K562 (cell line): ENCODE data around the gene SPRED2. TPM values are rescaled to one million over a fixed set of nuclear protein-coding genes. Genes with fewer than 3 reads are reported as not detected.

Experiments
- ATAC-seq: fragments of 200-7000 bp; cut with Tn5 transposase; 3 replicates; pipeline ENCODE4 v1.9.1; 2020; ENCODE audit warnings: moderate library complexity
- BruUV-seq: library from RNA; stranded (reverse); fragments of 400-500 nt; replicated peaks from 2 replicates; lab custom pipeline; 2021; lab: Mats Ljungman, UMichigan
- CTCF ChIA-PET: fragments of 300-600 bp; formaldehyde crosslinking; extraction: SDS; loops from one replicate; lab custom pipeline; 2021; ENCODE audit warnings: low intra/inter-chr PET ratio; lab: Yijun Ruan, JAX
- POLR2A ChIA-PET: fragments of 300-600, 350-650 bp; sonication (Branson Sonifier 250); formaldehyde crosslinking; extraction: SDS; loops from one replicate; lab custom pipeline; 2021; ENCODE audit warnings: antibody characterized with exemption, inconsistent platforms; lab: Yijun Ruan, JAX
- DNase-seq, 4 experiments: peaks; one replicate each; pipeline versions ENCODE4 v3.0.0 to v3.0.0-alpha.2; 2011 to 2018; ENCODE audit warnings: low spot score in 3 of 4, mixed read lengths in 3 of 4; ENCODE audit errors: extremely low read depth in 1 of 4
- FAIRE-seq: peaks from 2 replicates; lab custom pipeline; 2011; peaks lifted over from hg19 to GRCh38; lab: Jason Lieb, UNC
- H2AFZ ChIP-seq: 2 replicates; pipeline ENCODE4 v1.6.0; 2011; ENCODE audit warnings: low read depth, low read length, control low read depth, inconsistent platforms
- H3K27ac ChIP-seq: fragments of 200-600 bp; 3 replicates; pipeline ENCODE4 v1.8.0; 2011; ENCODE audit warnings: low read depth, mild to moderate bottlenecking, control low read depth, inconsistent platforms, low read length, moderate library complexity, mixed read lengths; ENCODE audit errors: extremely low read depth
- H3K27me3 ChIP-seq, 2 experiments: fragments of 300-600 bp in 1 of 2; 2 replicates in 1 of 2; 3 replicates in 1 of 2; pipeline versions ENCODE4 v1.6.0 to v1.8.0; 2011; ENCODE audit warnings: inconsistent platforms in 2 of 2, low read length in 2 of 2, mild to moderate bottlenecking in 1 of 2, mixed read lengths in 1 of 2, moderate library complexity in 1 of 2; ENCODE audit not compliant: control insufficient read depth in 2 of 2, insufficient read depth in 2 of 2
- H3K36me3 ChIP-seq: fragments of 300-600 bp; 3 replicates; pipeline ENCODE4 v1.8.0; 2011; ENCODE audit warnings: mild to moderate bottlenecking, low read length, inconsistent platforms; ENCODE audit not compliant: control insufficient read depth, insufficient read depth
- H3K4me1 ChIP-seq, 2 experiments: fragments of 200-600 bp in 1 of 2; replicated peaks in 1 of 2; 2 replicates in 1 of 2; 3 replicates in 1 of 2; pipeline versions ENCODE4 v1.5.1 to v1.8.0; 2011; ENCODE audit warnings: inconsistent platforms in 2 of 2, low read length in 2 of 2, mild to moderate bottlenecking in 1 of 2, mixed read lengths in 1 of 2, moderate library complexity in 1 of 2; ENCODE audit not compliant: control insufficient read depth in 2 of 2, insufficient read depth in 2 of 2
- H3K4me2 ChIP-seq: 2 replicates; pipeline ENCODE4 v1.6.1; 2011; ENCODE audit warnings: low read length, control low read depth, inconsistent platforms, mixed read lengths; ENCODE audit not compliant: insufficient read depth
- H3K4me3 ChIP-seq: fragments of 200-600 bp; sonication (generic), shearing (Covaris generic); 2 replicates; pipeline ENCODE4 v1.5.1; 2016; ENCODE audit warnings: control low read depth, inconsistent platforms
- H3K79me2 ChIP-seq: fragments of 200-600 bp; 3 replicates; pipeline ENCODE4 v1.8.0; 2011; ENCODE audit warnings: low read length, inconsistent platforms; ENCODE audit not compliant: control insufficient read depth, insufficient read depth
- H3K9ac ChIP-seq, 2 experiments: 2 replicates each; pipeline versions ENCODE4 v1.6.0 to v1.6.1; 2011; ENCODE audit warnings: low read depth in 2 of 2, low read length in 2 of 2, control low read depth in 1 of 2, inconsistent platforms in 1 of 2, mild to moderate bottlenecking in 1 of 2, mixed read lengths in 1 of 2; ENCODE audit not compliant: insufficient read depth in 1 of 2
- H3K9me1 ChIP-seq: one replicate; pipeline ENCODE4 v1.6.0; 2011; ENCODE audit warnings: inconsistent platforms, mild to moderate bottlenecking, low read length, moderate library complexity; ENCODE audit not compliant: control insufficient read depth, insufficient read depth
- H3K9me3 ChIP-seq: replicated peaks from 2 replicates; pipeline ENCODE4 v1.5.1; 2011; ENCODE audit warnings: low read depth, low read length, inconsistent platforms; ENCODE audit not compliant: control insufficient read depth, insufficient read depth
- H4K20me1 ChIP-seq: replicated peaks from 2 replicates; pipeline ENCODE4 v1.6.1; 2011; ENCODE audit warnings: low read length, inconsistent platforms, mixed read lengths; ENCODE audit not compliant: control insufficient read depth, insufficient read depth
- ETS1 ChIP-seq: conservative IDR thresholded peaks from 2 replicates; pipeline ENCODE4 v1.6.1; 2011; ENCODE audit warnings: low read depth, mild to moderate bottlenecking, low read length; ENCODE audit not compliant: control insufficient read depth
- GABPB2 ChIP-seq: fragments of 250-450 bp; sonication (Bioruptor Pico); conservative IDR thresholded peaks from 2 replicates; pipeline ENCODE4 v1.5.1; 2021; ENCODE audit warnings: mild to moderate bottlenecking
- KAT2B ChIP-seq: IDR thresholded peaks from one replicate; pipeline ENCODE4 v1.6.1; 2012; ENCODE audit warnings: low read depth, mild to moderate bottlenecking, control low read depth, inconsistent platforms, low read length, moderate library complexity
- NCOA6 ChIP-seq: fragments of 450-650 bp; IDR thresholded peaks from 2 replicates; pipeline ENCODE4 v1.6.1; 2017; ENCODE audit warnings: mild to moderate bottlenecking
- NR2F6 ChIP-seq: fragments of 450-650 bp; formaldehyde crosslinking; IDR thresholded peaks from 2 replicates; pipeline ENCODE4 v1.4.0; 2020; ENCODE audit warnings: mild to moderate bottlenecking
- SFPQ ChIP-seq: fragments of 200-400 bp; formaldehyde crosslinking; IDR thresholded peaks from 2 replicates; pipeline ENCODE4 v1.6.1; 2017; ENCODE audit warnings: mild to moderate bottlenecking, low read depth, low read length, moderate library complexity
- ZNF232 ChIP-seq: sonication (generic); formaldehyde crosslinking; IDR thresholded peaks from 2 replicates; pipeline ENCODE4 v1.8.0; 2022; ENCODE audit warnings: mild to moderate bottlenecking, missing genetic modification reagents
- ZNF444 ChIP-seq: fragments of 250-450 bp; sonication (Bioruptor Pico); IDR thresholded peaks from 2 replicates; pipeline ENCODE4 v1.4.0; 2020; ENCODE audit warnings: mild to moderate bottlenecking, moderate library complexity
- ZZZ3 ChIP-seq: fragments of 450-650 bp; IDR thresholded peaks from 2 replicates; pipeline ENCODE4 v1.6.1; 2016; ENCODE audit warnings: antibody characterized with exemption, mild to moderate bottlenecking, moderate library complexity
- WGBS: fragments of 100-300 bp; shearing (Covaris generic); methylation state at CpG from one replicate; pipeline ENCODE4 v1.1.6; 2016; ENCODE audit warnings: low coverage, mixed read lengths; ENCODE audit not compliant: insufficient coverage; ENCODE audit errors: missing lambda C conversion rate; 5-methylcytosine and 5-hydroxymethylcytosine counted together
- in situ Hi-C: fragments of 300-500 bp; cut with MboI; formaldehyde crosslinking; loops from 4 replicates; pipeline ENCODE4 v1.15.0; 2018; ENCODE audit warnings: inconsistent platforms, mixed read lengths
- intact Hi-C: fragments of 100-400 bp; cut with micrococcal nuclease; formaldehyde crosslinking; loops from 2 replicates; pipeline ENCODE4 v1.14.2; 2022
- polyA plus RNA-seq, 8 experiments: library from polyadenylated mRNA; depleted of rRNA in 4 of 8; stranded (reverse) in 5 of 8; unstranded in 3 of 8; fragments of >200 nt; fragmentation: Nextera tagmentation in 2 of 8; fragmentation: Illumina TruSeq in 1 of 8; extraction: Ambion mirVana in 2 of 8; extraction: Trizol in 1 of 8; gene quantifications; 2 replicates each; pipeline versions ENCODE4 v1.2.1 to v1.2.3, GENCODE V29; 2011 to 2014; ENCODE audit warnings: inconsistent platforms in 1 of 8, missing spikeins in 1 of 8
- total RNA-seq, 7 experiments: library from RNA; depleted of rRNA in 6 of 7; stranded (reverse); fragments of >200 nt in 6 of 7; fragmentation: Illumina TruSeq in 2 of 7; extraction: Trizol in 2 of 7; gene quantifications; 2 replicates each; pipeline versions ENCODE4 v1.2.1 to v1.2.3, GENCODE V29; 2011 to 2021; ENCODE audit warnings: low replicate concordance in 1 of 7

SPRED2 gene
- total and polyA plus RNA-seq, 9 of the 15 experiments (the other 6 are each of a cell fraction or from before 2014, with no cell fraction given): 4.6 to 50.8 (median 14.1) TPM

DNA sequence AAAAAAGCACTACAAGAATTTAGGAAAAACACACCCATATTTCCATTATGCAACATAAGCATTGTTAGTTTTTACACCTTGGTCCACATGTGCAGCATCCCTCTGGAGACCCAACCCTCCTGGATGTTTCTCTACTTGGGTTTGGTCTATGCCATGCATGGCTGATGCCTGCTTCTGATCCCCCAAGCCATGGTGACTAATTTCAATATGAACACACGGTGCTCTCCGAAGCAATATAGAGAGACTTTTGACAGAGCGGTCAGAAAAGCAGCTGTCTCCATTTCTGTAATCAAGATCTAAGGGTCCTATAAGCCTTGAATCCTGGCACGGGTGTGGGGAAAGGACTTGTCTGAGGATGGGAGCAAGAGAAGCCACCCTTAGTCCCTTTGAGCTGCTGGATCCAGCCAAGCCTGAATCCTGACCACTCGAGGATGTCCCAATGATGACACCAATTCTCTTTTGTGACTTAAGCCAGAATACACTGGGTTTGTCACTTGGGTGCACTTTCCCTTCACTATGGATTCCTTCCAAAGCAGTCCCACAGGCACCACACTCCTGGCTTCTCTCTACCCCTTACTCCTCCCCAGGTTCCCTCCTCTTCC is 113.2 kb downstream of the SPRED2 start:
- no peak overlapping the region for H2AFZ ChIP-seq
- FAIRE-seq (no peak), DNase-seq (no peak), ATAC-seq (no peak)
- no peaks in the 10 kb centered on the region for H3K27me3 ChIP-seq
- no peaks in the 10 kb centered on the region for H3K4me1 ChIP-seq
- no peaks in the 10 kb centered on the region; the same call in 2 of the 3 replicates for H3K79me2 ChIP-seq
- no TSS peak for BruUV-seq
- ChIA-PET CTCF (no interaction called here), POLR2A (interaction anchor here (1.0 to 1.7 kb wide), 3 partner anchors 9 to 41 kb away, joined by 3 to 7 read pairs (median 5); no protein-coding TSS in a partner anchor)
- no peak for TF ChIP-seq NCOA6
- WGBS: 89% methylated on average over 5 of the region's 5 CpGs
- no peak overlapping the region for H3K27ac ChIP-seq
- peaks cover 56% of the 10 kb centered on the region for H3K36me3 ChIP-seq
- in situ Hi-C loops (no loop called here), intact Hi-C loops (no loop called here)
- H3K4me2 ChIP-seq: no peak overlapping the region
- no peaks in the 10 kb centered on the region for H3K9me3 ChIP-seq
- H3K4me3 ChIP-seq: no peak overlapping the region
- no peak overlapping the region for H3K9ac ChIP-seq
- no peaks in the 10 kb centered on the region for H3K9me1 ChIP-seq
- 0 out of 2 replicates have a peak, but pooled peaks cover 3% of the 10 kb centered on the region for H4K20me1 ChIP-seq

- no peak for DNase-seq
- no peak for TF ChIP-seq ETS1
- TF ChIP-seq ZNF232 (CRISPR knock-in tag): no peak
- TF ChIP-seq NR2F6 (CRISPR knock-in tag): no peak
- TF ChIP-seq KAT2B: no peak
- no peak for TF ChIP-seq GABPB2 (CRISPR knock-in tag)
- no peak for TF ChIP-seq ZZZ3
- no peak for TF ChIP-seq ZNF444 (CRISPR knock-in tag)
- TF ChIP-seq SFPQ: no peak
These were observed 114.6 kb downstream of the SPRED2 start for GRCh38 chr2:65317841-65318240.

More at GRCh38 chr2:65317841-65318240, 114.6 kb downstream of the SPRED2 start:
- CTCF ChIA-PET: no interaction called here
- POLR2A ChIA-PET: interaction anchor here (1.1 kb wide), 1 partner anchor 11 kb away, joined by 7 read pairs; no protein-coding TSS in a partner anchor
- H3K9me1 ChIP-seq: no peaks in the 10 kb centered on the region
- no peak overlapping the region for H3K4me3 ChIP-seq
- BruUV-seq: no TSS peak
- intact Hi-C loops: no loop called here
- no peak overlapping the region for H3K9ac ChIP-seq
- H3K27me3 ChIP-seq: no peaks in the 10 kb centered on the region
- H3K4me1 ChIP-seq: peaks cover 0 to 3% of the 10 kb centered on the region in 2 experiments; a peak in 1 of 5 replicates
- peaks cover 69% of the 10 kb centered on the region for H3K36me3 ChIP-seq
- H3K79me2 ChIP-seq: no peaks in the 10 kb centered on the region; the same call in 2 of the 3 replicates
- H3K27ac ChIP-seq: no peak overlapping the region
- no peak overlapping the region for H2AFZ ChIP-seq
- 82% methylated on average over 7 of the region's 7 CpGs for WGBS
- 0 out of 2 replicates have a peak, but pooled peaks cover 3% of the 10 kb centered on the region for H4K20me1 ChIP-seq
- H3K4me2 ChIP-seq: no peak overlapping the region
- in situ Hi-C loops: no loop called here
- FAIRE-seq (no peak), ATAC-seq (no peak)
- no peaks in the 10 kb centered on the region for H3K9me3 ChIP-seq
